ENCODE results near the gene CNFN.
A peak's percentile ranks its signal among the peaks of the same experiment; 100 is the strongest.

CNFN gene

DNA sequence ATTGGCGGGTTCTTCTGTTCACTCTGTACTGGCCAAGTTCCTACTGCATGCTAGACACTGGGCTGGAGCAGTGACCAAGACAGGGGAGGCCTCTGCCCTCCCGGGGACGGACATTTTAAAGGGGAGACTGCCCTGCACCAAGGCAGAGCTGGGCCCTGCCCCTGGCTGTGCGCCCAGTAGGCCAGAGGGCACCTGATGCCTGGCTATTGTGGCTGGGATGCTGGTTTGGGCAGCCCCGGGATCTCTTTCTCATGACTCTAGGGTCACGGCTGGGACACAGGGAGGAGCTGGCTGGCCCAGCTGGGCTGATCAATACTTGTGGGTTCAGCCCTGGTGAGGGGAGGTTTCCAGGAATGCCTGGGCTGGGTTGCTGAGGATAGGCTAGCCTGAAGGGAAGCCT, 19.4 kb upstream of the CNFN start:
- DNase-seq (ENCODE audit: low read depth): no peak

- DNase-seq (ENCODE audit: low read depth): no peak
Observed at GRCh38 chr19:42407816-42408175, 17.7 kb upstream of the CNFN start.

- no peak for DNase-seq (ENCODE audit: low read depth)
Observed at GRCh38 chr19:42407085-42407815, 17.2 kb upstream of the CNFN start.

DNA sequence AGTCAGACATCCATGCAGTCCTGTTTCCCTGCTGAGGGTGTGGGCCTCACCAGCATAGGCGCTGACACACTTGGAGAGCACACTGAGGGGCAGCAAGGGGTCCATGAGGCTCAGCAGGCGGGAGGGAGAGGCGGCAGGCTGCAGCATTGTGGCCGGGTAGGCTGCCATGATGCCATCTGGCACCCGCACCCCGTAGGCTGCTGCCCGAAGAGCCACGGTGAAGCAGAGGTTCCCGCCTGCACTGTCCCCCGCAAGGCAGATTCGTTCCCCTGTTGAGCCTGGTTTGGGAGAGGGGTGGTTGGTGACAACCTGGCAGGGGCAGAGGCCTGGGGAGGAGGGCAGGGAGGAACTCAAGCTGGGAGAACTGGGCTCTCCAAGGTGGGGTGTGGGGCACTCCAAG, 16.0 kb upstream of the CNFN start:
- DNase-seq (ENCODE audit: low read depth): no peak

DNA sequence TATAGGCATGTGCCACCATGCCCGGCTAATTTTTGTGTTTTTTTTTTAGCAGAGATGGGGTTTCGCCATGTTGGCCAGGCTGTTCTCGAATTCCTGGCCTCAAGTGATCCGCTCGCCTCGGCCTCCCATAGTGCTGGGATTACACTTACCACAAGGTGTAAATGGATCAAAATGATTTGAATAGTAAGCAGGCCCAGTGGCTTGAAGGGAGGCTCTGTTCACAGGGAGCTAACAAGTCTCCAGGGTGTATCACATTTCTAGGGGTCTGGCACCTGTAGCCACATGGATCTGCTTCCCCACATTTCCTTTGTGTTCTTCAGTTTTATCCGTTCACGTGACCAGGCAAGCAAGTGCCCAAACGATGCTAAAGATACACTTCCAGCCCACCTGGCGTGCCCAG, 13.5 kb upstream of the CNFN start:
- no peak for DNase-seq (ENCODE audit: low read depth)

DNA sequence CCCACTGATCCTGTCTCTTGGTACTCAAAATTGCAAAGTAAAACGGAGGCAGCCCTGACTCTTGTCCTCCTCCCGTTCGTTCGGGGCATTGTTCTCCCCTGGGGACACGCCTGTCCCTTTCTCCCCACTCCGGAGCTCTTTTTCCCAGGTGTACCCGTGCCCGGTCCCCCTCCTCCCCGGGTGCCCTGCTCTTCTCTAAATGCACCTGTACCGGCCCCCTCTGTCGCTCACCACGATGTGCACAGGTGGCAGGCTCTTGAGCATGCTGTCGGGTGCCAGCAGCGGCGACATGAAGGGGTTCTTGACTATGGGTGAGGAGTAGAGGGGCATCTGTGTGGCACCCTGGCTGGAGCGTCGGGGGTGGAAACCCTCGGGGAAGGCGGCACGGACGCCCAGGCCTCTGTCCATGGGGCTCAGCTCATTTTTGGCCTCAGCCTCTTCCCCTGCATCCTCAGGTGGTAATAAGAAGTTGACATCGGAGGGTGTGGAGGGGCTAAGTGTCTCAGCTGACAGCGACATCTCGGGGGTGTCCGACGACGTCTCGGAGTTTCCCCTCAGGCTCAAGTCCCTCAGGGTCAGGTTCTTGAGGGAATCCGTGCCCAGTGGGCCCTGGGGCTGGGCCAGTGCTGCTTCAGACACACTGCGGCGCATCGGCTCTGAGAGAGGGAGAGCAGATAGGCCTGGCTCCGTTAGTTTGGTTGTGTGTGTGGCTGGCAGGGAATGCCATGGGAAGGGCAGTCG, 12.4 kb upstream of the CNFN start:
- DNase-seq (ENCODE audit: low read depth): no peak

- peak; percentile 70 for DNase-seq (ENCODE audit: low read depth)
Observed at GRCh38 chr19:42401365-42402303, 11.5 kb upstream of the CNFN start.

DNA sequence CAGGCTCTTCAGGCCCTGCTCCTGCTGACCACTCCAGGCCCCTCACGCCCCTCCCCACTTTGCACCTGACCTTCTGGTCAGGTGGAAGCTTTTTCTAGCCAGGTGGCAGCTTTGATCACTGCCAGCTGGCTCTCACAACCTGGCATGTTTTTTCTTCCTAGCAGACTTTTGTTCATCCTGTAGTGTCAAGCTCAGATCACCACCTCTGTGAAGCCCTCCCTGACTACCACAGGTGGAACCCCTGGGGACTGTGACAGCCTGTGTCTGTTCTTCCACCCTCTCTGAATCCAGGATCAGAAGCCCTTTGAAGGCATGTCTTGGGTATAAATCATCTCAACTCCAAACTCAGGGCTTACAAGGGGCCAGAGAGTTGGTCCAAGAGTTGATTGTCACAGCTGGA, 10.3 kb upstream of the CNFN start:
- DNase-seq (ENCODE audit: low read depth): no peak

DNA sequence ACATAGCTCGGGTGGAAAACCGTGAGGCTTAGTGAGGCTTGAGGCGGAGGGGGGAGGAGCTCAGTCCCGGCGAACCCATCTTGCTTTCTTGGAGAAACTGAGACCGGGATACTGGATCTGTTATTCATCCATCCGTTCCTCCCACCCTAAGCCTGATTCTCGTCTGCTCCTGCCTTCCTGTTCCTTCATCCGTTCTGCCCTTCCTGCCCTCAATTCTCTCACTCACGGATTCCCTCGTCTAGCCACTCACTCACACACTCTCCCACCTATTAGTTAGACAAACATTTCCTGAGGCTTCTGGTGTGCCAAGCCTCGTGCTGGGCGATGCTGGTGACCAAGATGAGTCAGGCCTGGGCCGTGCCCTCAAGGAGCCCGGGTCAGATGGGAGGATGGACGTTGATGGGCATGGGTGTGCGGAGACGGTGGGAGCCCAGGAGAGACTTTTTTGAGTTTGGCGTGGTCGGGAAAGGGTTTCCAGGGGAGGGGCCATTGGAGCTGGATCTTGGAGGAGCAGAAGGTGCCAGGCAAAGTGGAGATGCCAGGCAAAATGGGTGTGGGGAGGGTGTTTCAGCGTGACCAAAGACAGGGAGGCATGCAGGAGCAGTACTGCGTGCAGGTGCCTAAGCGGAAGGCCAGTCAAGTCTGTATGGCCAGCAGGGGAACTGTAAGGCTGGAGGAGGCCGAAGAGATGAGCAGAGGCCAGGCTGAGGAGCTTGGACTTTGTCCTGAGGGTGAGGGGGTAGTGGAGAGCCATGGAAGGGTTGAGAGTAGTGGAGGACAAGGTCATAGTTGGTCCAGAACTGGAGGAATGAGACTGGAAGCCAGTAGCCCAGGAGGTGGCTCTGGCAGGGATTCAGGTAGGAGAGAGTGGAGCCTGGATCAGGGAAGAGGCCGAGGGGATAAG, 7.4 kb upstream of the CNFN start:
- DNase-seq (ENCODE audit: low read depth): no peak

- DNase-seq (ENCODE audit: low read depth): peak; percentile 99
Observed at GRCh38 chr19:42396381-42397262, 6.5 kb upstream of the CNFN start.

- no peak for DNase-seq (ENCODE audit: low read depth)
Observed at GRCh38 chr19:42394751-42395150, 4.7 kb upstream of the CNFN start.

GRCh38 chr19:42392165-42392564, 2.1 kb upstream of the CNFN start:
- DNase-seq (ENCODE audit: low read depth): no peak

DNA sequence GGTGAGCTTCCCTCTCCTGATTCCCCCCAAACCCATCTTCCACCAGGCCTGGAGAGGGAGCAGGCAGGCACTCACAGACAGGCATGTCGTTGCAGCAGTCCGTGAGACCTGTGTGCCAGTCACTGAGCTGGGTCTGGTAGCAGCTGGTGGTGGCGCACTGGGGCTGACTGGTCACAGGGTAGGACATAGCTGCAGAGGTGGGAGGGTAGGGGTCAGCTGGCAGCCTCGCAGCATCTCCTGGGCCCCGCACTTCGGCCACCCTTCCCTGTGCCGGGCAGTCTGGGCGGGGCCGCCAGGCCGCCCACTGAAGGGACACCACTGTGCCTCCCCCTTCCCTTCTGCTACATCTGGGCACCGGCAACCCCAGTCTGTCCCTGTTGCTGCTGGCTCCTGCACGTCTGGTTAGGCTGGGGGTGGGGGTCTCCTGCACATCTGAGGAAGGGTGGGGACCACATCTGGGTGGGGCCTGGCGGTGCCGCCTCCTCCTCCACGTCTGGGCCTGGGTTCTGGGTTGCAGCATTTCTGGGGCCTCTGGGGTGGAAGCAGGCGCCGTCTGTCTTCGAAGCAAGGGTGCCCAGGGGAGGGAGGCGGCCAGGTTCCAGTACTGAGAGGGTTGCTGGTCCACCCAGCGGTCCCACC, 1.1 kb downstream of the CNFN start:
- DNase-seq (ENCODE audit: low read depth): no peak

DNA sequence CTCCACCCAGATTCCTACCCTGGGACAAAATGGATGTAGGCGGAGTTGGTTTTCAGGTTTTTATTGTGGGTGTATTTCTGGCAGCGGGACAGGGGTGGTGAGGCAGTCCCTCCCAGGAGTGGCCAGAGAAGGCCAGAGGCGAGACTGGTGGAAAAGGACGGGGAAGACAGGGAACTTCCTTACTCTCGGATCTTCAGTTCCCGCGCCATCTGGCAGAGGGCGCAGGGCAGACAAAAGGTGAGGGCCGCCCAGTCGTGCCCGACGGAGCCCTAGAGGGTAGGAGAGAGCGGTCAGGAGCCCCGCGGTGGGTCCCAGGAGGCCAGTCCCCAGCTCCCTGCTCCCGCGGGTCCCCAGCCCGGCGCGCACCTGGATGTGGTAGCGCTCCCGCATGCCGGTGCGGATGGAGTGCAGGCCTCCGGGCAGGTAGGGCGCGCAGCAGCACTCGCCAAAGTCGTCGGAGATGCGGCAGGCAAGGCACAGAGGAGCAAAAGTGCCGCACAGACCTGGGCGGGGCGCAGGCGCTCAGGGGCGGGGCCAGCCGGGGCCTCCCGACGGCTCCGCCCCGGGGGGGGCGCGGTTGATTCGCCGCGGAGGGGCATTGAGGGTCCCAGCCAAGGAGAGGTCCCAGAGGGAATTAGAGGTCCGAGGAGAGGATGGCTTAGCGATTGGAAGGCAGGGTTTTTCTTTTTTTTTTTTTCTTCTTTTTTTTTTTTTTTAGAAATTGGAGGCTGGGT, 3.0 kb downstream of the CNFN start:
- peak; percentile 67 for DNase-seq (ENCODE audit: low read depth)

GRCh38 chr19:42380155-42380554, 9.9 kb downstream of the CNFN start:
- DNase-seq (ENCODE audit: low read depth): no peak

- DNase-seq (ENCODE audit: low read depth): no peak
Observed at GRCh38 chr19:42378225-42379215, 11.6 kb downstream of the CNFN start.

DNA sequence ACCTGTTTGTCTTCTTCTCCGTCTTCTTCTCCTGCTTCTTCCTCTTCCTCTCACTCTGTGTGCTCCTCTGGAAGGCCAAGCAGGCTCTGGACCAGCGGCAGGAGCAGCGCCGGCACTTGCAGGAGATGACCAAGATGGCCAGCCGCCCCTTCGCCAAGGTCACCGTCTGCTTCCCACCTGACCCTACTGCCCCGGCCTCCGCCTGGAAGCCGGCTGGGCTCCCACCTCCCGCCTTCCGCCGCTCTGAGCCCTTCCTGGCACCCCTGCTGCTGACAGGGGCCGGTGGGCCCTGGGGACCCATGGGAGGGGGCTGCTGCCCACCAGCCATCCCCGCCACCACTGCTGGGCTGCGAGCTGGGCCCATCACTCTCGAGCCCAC, 13.9 kb downstream of the CNFN start:
- no peak for DNase-seq (ENCODE audit: low read depth)

Data from EH (cell line).